HepG2 (cell line): ENCODE measurements around the gene CNPY4. TPM values are rescaled to one million over a fixed set of nuclear protein-coding genes. Genes with fewer than 3 reads are reported as not detected.

ENCODE experiments used
- CAMTA2 ChIP-seq: sonication (generic); formaldehyde crosslinking; IDR thresholded peaks from 2 replicates; pipeline ENCODE4 v1.4.0; 2020; ENCODE audit warnings: mild to moderate bottlenecking, missing genetic modification reagents, borderline replicate concordance
- FOXO1 ChIP-seq: sonication (generic); formaldehyde crosslinking; IDR thresholded peaks from 2 replicates; pipeline ENCODE4 v1.4.0; 2020; ENCODE audit warnings: missing genetic modification reagents
- GTF3A ChIP-seq: sonication (generic); formaldehyde crosslinking; conservative IDR thresholded peaks from 2 replicates; pipeline ENCODE4 v1.4.0; 2020; ENCODE audit warnings: mild to moderate bottlenecking, missing genetic modification reagents
- NBN ChIP-seq: fragments of 450-650 bp; conservative IDR thresholded peaks from 2 replicates; pipeline ENCODE4 v1.6.1; 2017
- NKX3-1 ChIP-seq: sonication (generic); formaldehyde crosslinking; IDR thresholded peaks from 2 replicates; pipeline ENCODE4 v1.5.0; 2020; ENCODE audit warnings: missing genetic modification reagents
- PCBP2 ChIP-seq: fragments of 200-400 bp; formaldehyde crosslinking; optimal IDR thresholded peaks from 2 replicates; pipeline ENCODE3; 2018; ENCODE audit warnings: low read length, low read depth; ENCODE audit not compliant: poor library complexity, severe bottlenecking
- SNRNP70 ChIP-seq: fragments of 200-400 bp; formaldehyde crosslinking; IDR thresholded peaks from 2 replicates; pipeline ENCODE4 v1.6.1; 2017; ENCODE audit warnings: mild to moderate bottlenecking, low read depth, low read length, moderate library complexity
- SP1 ChIP-seq, 2 experiments: fragments of 450-650 bp in 1 of 2; sonication (generic) in 1 of 2; formaldehyde crosslinking in 1 of 2; IDR thresholded peaks; 2 replicates each; pipeline versions ENCODE4 v1.4.0 to v1.6.1; 2016 to 2020; ENCODE audit warnings: missing genetic modification reagents in 1 of 2
- SP5 ChIP-seq: IDR thresholded peaks from 2 replicates; pipeline ENCODE4 v1.6.1; 2016; ENCODE audit warnings: low read depth, borderline replicate concordance
- TARDBP ChIP-seq: sonication (generic); formaldehyde crosslinking; IDR thresholded peaks from 2 replicates; pipeline ENCODE4 v1.8.0; 2022; ENCODE audit warnings: mild to moderate bottlenecking, missing genetic modification reagents
- THAP11 ChIP-seq: IDR thresholded peaks from 2 replicates; pipeline ENCODE4 v1.6.1; 2016; ENCODE audit warnings: missing biosample characterization, missing genetic modification reagents
- XBP1 ChIP-seq: sonication (generic); formaldehyde crosslinking; IDR thresholded peaks from 2 replicates; pipeline ENCODE4 v1.5.0; 2020; ENCODE audit warnings: missing genetic modification reagents
- ZIK1 ChIP-seq: sonication (generic); formaldehyde crosslinking; IDR thresholded peaks from 2 replicates; pipeline ENCODE4 v1.5.0; 2020; ENCODE audit warnings: mild to moderate bottlenecking, low read depth, missing genetic modification reagents, borderline replicate concordance
- ZNF101 ChIP-seq: sonication (generic); formaldehyde crosslinking; IDR thresholded peaks from 2 replicates; pipeline ENCODE4 v1.4.0; 2020; ENCODE audit warnings: mild to moderate bottlenecking, low read depth, missing genetic modification reagents, borderline replicate concordance
- ZNF263 ChIP-seq: sonication (generic); formaldehyde crosslinking; IDR thresholded peaks from 2 replicates; pipeline ENCODE4 v1.4.0; 2020; ENCODE audit warnings: missing genetic modification reagents
- ZNF337 ChIP-seq: sonication (generic); formaldehyde crosslinking; IDR thresholded peaks from 2 replicates; pipeline ENCODE4 v1.5.1; 2020; ENCODE audit warnings: missing genetic modification reagents, low read depth, mild to moderate bottlenecking, borderline replicate concordance
- ZNF460 ChIP-seq: sonication (generic); formaldehyde crosslinking; IDR thresholded peaks from 2 replicates; pipeline ENCODE4 v1.5.1; 2020; ENCODE audit warnings: missing genetic modification reagents, mild to moderate bottlenecking, borderline replicate concordance
- ZNF83 ChIP-seq: sonication (generic); formaldehyde crosslinking; IDR thresholded peaks from 2 replicates; pipeline ENCODE4 v1.4.0; 2020; ENCODE audit warnings: missing genetic modification reagents, mild to moderate bottlenecking, borderline replicate concordance
- polyA plus RNA-seq, 8 experiments: library from polyadenylated mRNA; depleted of rRNA in 3 of 8; stranded (reverse) in 7 of 8; unstranded in 1 of 8; fragments of >200 nt; fragmentation: Illumina TruSeq in 4 of 8; extraction: Trizol in 4 of 8; gene quantifications; 2 replicates each; pipeline versions ENCODE4 v1.2.1 to v1.2.3, GENCODE V29; 2011 to 2016; ENCODE audit warnings: low read depth in 4 of 8, missing spikeins in 1 of 8, mixed read lengths in 1 of 8; ENCODE audit not compliant: insufficient read depth in 1 of 8
- total RNA-seq, 5 experiments: library from RNA; depleted of rRNA; stranded (reverse); fragments of >200 nt; fragmentation: Illumina TruSeq; extraction: Trizol; gene quantifications; 2 replicates each; pipeline ENCODE4 v1.2.3, GENCODE V29; 2016; ENCODE audit warnings: low read depth in 1 of 5
- TF ChIP-seq, protein P1 (sequence below): sonication (generic); formaldehyde crosslinking; IDR thresholded peaks from 2 replicates; pipeline ENCODE4 v1.4.0; 2020; ENCODE audit warnings: missing genetic modification reagents
- TF ChIP-seq, protein P2 (sequence below): sonication (generic); formaldehyde crosslinking; IDR thresholded peaks from 2 replicates; pipeline ENCODE4 v1.4.0; 2020; ENCODE audit warnings: low read depth, mild to moderate bottlenecking, missing genetic modification reagents
- TF ChIP-seq, protein P3 (sequence below): sonication (generic); formaldehyde crosslinking; IDR thresholded peaks from 2 replicates; pipeline ENCODE4 v1.4.0; 2020; ENCODE audit warnings: missing genetic modification reagents
- TF ChIP-seq, protein P4 (sequence below): sonication (generic); formaldehyde crosslinking; IDR thresholded peaks from 2 replicates; pipeline ENCODE4 v1.4.0; 2020; ENCODE audit warnings: missing genetic modification reagents
- TF ChIP-seq, protein P5 (sequence below): sonication (generic); formaldehyde crosslinking; IDR thresholded peaks from 2 replicates; pipeline ENCODE4 v1.4.0; 2020; ENCODE audit warnings: missing genetic modification reagents
- TF ChIP-seq, protein P6 (sequence below): sonication (generic); formaldehyde crosslinking; IDR thresholded peaks from 2 replicates; pipeline ENCODE4 v1.5.0; 2020; ENCODE audit warnings: missing genetic modification reagents

CNPY4 gene
- total and polyA plus RNA-seq, 2 of the 13 experiments (the other 11 are each of a cell fraction or from before 2014, with no cell fraction given) = 6.2 to 12.7 TPM

DNA sequence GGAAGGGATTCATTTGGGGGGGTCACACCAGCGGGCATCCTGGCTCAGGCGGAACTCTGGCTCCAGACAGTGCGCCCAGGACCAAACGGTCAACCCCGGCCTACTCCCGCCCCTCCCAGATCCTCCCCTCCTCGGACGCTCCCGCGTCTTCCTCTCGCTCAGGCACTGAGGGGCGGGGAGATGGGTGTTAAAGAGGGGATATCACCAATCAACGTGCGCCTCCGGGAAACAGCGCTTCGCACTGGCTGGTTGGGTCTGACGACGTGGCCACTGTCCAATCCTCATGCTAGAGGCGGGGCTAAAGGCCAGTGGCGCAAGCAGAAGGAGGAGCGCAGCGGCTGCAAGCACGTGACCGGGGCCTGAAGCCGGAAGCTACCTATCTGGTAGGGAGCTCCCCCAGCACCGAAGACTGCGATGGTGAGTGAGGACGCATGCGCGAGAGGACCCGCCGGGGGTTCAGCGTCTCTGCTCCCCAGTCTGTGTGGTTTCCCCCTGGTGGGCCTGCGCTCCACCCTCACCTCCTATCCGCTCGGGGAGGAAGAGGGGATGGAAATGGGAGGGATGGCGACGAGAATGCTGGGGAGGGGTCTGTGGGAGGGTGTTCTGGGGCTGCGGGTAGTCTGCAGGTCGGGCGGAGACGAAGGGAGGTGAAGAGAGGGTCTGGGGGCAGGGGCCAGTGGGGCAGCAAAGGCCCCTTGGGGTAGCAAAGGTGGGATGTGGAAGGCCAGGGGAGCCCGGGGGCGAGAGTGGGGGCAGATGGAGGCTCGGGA, 29.3 kb downstream of the CNPY4 start, which contains the start of gene LAMTOR4 (continued):
- TF ChIP-seq SP1 (IDR thresholded peaks at IDR 0.05) (no peak), SP1 (CRISPR knock-in tag; IDR thresholded peaks at IDR 0.05) (peak; percentile 92), TARDBP (CRISPR knock-in tag) (peak; percentile 42; the same call in 1 of the 2 replicates), THAP11 (CRISPR knock-in tag) (peak; percentile 76), ZNF101 (CRISPR knock-in tag) (no peak), ZNF83 (0 out of 2 replicates have a peak, but pooled peaks have one; percentile 51), XBP1 (no peak), ZNF263 (CRISPR knock-in tag) (no peak), SNRNP70 (no peak), ZNF460 (CRISPR knock-in tag) (no peak; the same call in 1 of the 2 replicates), CAMTA2 (CRISPR knock-in tag) (0 out of 2 replicates have a peak, but pooled peaks have one; percentile 14), PCBP2 (no peak), FOXO1 (CRISPR knock-in tag) (peak; percentile 4; the same call in 1 of the 2 replicates), NKX3-1 (CRISPR knock-in tag) (no peak), ZNF337 (CRISPR knock-in tag) (peak; percentile 39; the same call in 1 of the 2 replicates), GTF3A (CRISPR knock-in tag) (no peak), SP5 (peak; percentile 47), NBN (no peak), ZIK1 (CRISPR knock-in tag) (no peak)
- TF ChIP-seq, protein P1, sequence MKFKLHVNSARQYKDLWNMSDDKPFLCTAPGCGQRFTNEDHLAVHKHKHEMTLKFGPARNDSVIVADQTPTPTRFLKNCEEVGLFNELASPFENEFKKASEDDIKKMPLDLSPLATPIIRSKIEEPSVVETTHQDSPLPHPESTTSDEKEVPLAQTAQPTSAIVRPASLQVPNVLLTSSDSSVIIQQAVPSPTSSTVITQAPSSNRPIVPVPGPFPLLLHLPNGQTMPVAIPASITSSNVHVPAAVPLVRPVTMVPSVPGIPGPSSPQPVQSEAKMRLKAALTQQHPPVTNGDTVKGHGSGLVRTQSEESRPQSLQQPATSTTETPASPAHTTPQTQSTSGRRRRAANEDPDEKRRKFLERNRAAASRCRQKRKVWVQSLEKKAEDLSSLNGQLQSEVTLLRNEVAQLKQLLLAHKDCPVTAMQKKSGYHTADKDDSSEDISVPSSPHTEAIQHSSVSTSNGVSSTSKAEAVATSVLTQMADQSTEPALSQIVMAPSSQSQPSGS (CRISPR knock-in tag) = no peak; the same call in 1 of the 2 replicates
- TF ChIP-seq, protein P2, sequence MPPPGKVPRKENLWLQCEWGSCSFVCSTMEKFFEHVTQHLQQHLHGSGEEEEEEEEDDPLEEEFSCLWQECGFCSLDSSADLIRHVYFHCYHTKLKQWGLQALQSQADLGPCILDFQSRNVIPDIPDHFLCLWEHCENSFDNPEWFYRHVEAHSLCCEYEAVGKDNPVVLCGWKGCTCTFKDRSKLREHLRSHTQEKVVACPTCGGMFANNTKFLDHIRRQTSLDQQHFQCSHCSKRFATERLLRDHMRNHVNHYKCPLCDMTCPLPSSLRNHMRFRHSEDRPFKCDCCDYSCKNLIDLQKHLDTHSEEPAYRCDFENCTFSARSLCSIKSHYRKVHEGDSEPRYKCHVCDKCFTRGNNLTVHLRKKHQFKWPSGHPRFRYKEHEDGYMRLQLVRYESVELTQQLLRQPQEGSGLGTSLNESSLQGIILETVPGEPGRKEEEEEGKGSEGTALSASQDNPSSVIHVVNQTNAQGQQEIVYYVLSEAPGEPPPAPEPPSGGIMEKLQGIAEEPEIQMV (CRISPR knock-in tag) = no peak
- TF ChIP-seq, protein P3, sequence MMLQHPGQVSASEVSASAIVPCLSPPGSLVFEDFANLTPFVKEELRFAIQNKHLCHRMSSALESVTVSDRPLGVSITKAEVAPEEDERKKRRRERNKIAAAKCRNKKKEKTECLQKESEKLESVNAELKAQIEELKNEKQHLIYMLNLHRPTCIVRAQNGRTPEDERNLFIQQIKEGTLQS (CRISPR knock-in tag) = no peak; the same call in 1 of the 2 replicates
- TF ChIP-seq, protein P4, sequence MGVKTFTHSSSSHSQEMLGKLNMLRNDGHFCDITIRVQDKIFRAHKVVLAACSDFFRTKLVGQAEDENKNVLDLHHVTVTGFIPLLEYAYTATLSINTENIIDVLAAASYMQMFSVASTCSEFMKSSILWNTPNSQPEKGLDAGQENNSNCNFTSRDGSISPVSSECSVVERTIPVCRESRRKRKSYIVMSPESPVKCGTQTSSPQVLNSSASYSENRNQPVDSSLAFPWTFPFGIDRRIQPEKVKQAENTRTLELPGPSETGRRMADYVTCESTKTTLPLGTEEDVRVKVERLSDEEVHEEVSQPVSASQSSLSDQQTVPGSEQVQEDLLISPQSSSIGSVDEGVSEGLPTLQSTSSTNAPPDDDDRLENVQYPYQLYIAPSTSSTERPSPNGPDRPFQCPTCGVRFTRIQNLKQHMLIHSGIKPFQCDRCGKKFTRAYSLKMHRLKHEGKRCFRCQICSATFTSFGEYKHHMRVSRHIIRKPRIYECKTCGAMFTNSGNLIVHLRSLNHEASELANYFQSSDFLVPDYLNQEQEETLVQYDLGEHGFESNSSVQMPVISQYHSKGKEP (CRISPR knock-in tag) = 0 out of 2 replicates have a peak, but pooled peaks have one; percentile 9
- TF ChIP-seq, protein P5, sequence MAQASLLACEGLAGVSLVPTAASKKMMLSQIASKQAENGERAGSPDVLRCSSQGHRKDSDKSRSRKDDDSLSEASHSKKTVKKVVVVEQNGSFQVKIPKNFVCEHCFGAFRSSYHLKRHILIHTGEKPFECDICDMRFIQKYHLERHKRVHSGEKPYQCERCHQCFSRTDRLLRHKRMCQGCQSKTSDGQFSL (CRISPR knock-in tag) = peak; percentile 48; the same call in 1 of the 2 replicates
- TF ChIP-seq, protein P6, sequence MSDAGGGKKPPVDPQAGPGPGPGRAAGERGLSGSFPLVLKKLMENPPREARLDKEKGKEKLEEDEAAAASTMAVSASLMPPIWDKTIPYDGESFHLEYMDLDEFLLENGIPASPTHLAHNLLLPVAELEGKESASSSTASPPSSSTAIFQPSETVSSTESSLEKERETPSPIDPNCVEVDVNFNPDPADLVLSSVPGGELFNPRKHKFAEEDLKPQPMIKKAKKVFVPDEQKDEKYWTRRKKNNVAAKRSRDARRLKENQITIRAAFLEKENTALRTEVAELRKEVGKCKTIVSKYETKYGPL (CRISPR knock-in tag) = no peak
